ENCODE data around the gene NDE1. TPM values are rescaled to one million over a fixed set of nuclear protein-coding genes. Genes with fewer than 3 reads are reported as not detected.
"Not testable (repeated sequence)": the region's sequence is repeated elsewhere in the genome, so short reads cannot be mapped to it uniquely, and the experiment has no call there.

The NDE1 gene
- total RNA-seq, 4 donors from 2014 or later = 46.1 to 94.9 (median 70.1) TPM

DNA sequence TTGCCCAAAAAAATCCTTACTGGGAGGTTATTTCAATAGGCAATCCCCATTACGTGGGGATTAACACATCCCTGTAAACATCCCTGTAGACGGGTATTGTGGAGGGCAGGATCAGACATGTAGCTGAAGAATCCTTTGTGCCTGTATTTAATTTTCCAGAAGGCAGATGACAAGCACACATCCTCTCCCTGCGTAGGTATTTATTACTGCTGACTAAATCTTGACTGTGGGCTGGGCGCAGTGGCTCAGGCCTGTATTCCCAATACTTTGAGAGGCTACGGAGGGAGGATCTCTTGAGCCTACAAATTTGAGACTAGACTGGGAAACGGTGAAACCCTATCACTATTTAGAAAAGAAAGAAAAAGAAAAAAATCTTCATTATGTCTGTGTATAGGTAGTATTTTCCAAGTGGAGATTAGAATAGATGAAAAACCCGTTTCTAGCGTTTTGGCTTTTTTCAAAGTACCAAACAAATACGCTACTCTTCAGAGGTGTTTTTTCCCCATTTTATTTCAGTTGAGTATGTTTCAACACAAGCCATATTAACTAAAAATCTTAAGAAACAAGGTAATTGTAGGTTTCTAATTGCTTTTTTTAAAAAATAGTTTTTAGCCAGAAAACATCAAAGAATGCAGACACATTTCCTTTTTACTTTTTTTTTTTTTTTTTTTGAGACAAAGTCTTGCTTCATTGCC, 5.6 kb upstream of the NDE1 start:
- no peak for DNase-seq (ENCODE audit: extremely low spot score)
- Histone ChIP-seq H3K27ac (replicated peaks in 1 of 4) (peak overlapping the region in 2 of 4 donors; percentile 97 to 100), H3K4me1 (peaks cover 20 to 37% (median 32%) of the 10 kb centered on the region in 4 donors), H3K9me3 (no peaks in the 10 kb centered on the region), H3K27me3 (peaks cover 0 to 4% (median 0%) of the 10 kb centered on the region in 4 donors), H3K4me3 (no peak overlapping the region), H3K36me3 (peaks cover 0 to 5% (median 0%) of the 10 kb centered on the region in 4 donors)
- TF ChIP-seq, protein P1, sequence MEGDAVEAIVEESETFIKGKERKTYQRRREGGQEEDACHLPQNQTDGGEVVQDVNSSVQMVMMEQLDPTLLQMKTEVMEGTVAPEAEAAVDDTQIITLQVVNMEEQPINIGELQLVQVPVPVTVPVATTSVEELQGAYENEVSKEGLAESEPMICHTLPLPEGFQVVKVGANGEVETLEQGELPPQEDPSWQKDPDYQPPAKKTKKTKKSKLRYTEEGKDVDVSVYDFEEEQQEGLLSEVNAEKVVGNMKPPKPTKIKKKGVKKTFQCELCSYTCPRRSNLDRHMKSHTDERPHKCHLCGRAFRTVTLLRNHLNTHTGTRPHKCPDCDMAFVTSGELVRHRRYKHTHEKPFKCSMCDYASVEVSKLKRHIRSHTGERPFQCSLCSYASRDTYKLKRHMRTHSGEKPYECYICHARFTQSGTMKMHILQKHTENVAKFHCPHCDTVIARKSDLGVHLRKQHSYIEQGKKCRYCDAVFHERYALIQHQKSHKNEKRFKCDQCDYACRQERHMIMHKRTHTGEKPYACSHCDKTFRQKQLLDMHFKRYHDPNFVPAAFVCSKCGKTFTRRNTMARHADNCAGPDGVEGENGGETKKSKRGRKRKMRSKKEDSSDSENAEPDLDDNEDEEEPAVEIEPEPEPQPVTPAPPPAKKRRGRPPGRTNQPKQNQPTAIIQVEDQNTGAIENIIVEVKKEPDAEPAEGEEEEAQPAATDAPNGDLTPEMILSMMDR (IDR thresholded peaks at IDR 0.05) = no peak
- no peak for TF ChIP-seq POLR2A (IDR thresholded peaks at IDR 0.05; ENCODE audit: low read depth)
- TF ChIP-seq POLR2AphosphoS5 (IDR thresholded peaks at IDR 0.05) = no peak
- no peak for TF ChIP-seq EP300 (IDR thresholded peaks at IDR 0.05)
- WGBS = 77% methylated on average over 9 of the region's 9 CpGs
- intact Hi-C loops (cut with DNase I) = no loop called here

DNA sequence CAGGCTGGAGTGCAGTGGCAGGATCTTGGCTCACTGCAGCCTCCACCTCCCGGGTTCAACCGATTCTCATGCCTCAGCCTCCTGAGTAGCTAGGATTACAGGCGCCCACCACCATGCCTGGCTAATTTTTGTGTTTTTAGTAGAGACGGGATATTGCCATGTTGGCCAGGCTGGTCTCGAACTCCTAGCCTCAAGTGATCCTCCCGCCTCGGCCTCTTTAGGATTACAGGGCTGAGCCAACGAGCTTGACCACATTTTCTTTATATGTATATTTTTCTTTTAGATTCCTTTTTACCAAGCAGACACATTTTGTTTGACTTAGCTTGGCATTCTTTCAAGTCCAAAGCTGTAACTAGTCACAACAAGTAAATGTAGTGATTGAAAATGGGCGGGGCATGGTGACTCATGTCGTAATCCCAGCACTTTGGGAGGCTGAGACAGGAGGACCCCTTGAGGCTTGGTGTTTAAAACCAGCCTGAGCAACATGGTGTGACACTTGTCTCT, 5.0 kb upstream of the NDE1 start:
- H3K4me3 ChIP-seq; H3K27me3 ChIP-seq; H3K27ac ChIP-seq (replicated peaks in 1 of 4); H3K9me3 ChIP-seq; intact Hi-C loops (cut with DNase I); DNase-seq (ENCODE audit: extremely low spot score); H3K36me3 ChIP-seq: not testable (repeated sequence)
- H3K4me1 ChIP-seq = peaks cover 24 to 42% (median 36%) of the 10 kb centered on the region in 4 donors
- whole genome bisulfite sequencing = 77% methylated on average over 10 of the region's 10 CpGs

DNA sequence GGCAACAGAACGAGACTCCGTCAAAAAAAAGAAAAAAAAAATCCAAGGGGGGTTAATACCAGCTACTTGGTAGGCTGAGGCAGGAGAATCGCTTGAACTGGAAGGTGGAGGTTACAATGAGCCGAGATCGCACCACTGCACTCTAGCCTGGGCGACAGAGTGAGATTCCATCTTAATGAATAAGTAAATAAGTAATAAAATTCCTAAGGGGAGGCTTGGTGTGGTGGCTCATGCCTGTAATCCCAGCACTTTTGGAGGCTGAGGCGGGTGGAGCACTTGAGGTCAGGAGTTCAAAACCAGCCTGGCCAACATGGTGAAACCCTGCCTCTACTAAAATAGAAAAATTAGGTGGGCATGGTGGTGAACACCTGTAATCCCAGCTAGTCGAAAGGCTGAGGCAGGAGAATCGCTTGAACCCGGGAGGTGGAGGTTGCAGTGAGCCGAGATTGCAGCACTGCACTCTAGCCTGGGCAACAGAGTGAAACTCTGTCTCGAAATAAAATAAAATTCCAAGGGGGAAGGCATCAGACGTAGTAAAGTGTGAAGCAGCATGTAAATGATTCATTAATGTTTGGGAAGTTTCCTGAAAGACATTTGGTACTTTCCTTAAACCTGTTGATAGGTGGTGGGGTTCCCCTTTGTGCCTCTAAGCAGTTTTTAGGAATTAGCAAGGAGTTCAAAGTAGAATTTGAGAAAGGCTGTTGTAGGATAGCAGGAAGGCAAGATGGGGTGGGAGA, 3.3 kb upstream of the NDE1 start:
- intact Hi-C loops (cut with DNase I) = loop anchor here (2.0 kb wide), 1 partner anchor 54 kb away; no protein-coding TSS in a partner anchor
- not testable (repeated sequence) for H3K36me3 ChIP-seq; H3K27me3 ChIP-seq; DNase-seq (ENCODE audit: extremely low spot score); H3K9me3 ChIP-seq; H3K4me3 ChIP-seq; H3K27ac ChIP-seq (replicated peaks in 1 of 4)
- WGBS = 87% methylated on average over 13 of the region's 13 CpGs
- peaks cover 25 to 39% (median 33%) of the 10 kb centered on the region in 4 donors for H3K4me1 ChIP-seq

DNA sequence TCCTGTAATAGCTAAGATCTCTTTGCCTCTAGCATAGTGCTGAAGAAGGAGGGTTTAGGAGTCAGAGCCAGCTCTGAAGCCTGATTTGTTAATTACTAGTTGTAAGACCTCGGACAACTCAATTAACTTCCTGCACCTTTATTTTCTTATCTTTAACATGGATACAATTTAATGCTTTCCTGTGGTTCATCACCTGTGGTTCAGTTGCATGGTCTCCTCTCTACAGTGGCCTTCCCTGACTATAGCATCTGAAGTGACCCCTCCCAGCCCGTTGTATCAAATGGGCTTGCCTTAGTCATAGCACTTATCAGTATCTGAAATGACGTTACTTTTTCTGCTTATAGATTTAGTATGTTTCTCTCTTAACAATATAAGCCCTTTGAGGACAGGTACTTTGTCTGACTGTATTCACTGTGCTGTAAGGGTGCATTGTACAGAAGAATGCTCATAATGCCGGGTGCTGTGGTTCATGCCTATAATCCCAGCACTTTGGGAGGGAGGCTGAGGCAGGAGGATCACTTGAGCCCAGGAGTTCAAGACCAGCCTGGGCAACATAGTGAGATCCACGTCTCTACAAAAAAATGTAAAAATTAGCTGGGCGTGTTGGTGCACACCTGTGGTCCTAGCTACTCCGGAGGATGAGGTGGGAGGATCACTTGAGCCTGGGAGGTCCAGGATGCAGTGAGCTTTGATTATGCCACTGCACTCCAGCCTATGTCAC, 2.6 kb upstream of the NDE1 start:
- no peak overlapping the region for H3K4me3 ChIP-seq
- no peak overlapping the region for H3K27ac ChIP-seq (replicated peaks in 1 of 4)
- 91% methylated on average over 7 of the region's 7 CpGs for WGBS
- TF ChIP-seq EP300 (IDR thresholded peaks at IDR 0.05) (no peak), POLR2AphosphoS5 (IDR thresholded peaks at IDR 0.05) (no peak), POLR2A (IDR thresholded peaks at IDR 0.05; ENCODE audit: low read depth) (no peak)
- TF ChIP-seq, protein P1 (IDR thresholded peaks at IDR 0.05) = no peak
- peaks cover 0 to 4% (median 0%) of the 10 kb centered on the region in 4 donors for H3K27me3 ChIP-seq
- intact Hi-C loops (cut with DNase I) = loop anchor here (2.0 kb wide), 1 partner anchor 53 kb away; no protein-coding TSS in a partner anchor
- peaks cover 27 to 39% (median 35%) of the 10 kb centered on the region in 4 donors for H3K4me1 ChIP-seq
- DNase-seq (ENCODE audit: extremely low spot score) = no peak
- no peaks in the 10 kb centered on the region for H3K9me3 ChIP-seq
- H3K36me3 ChIP-seq = peaks cover 0 to 7% (median 0%) of the 10 kb centered on the region in 4 donors

DNA sequence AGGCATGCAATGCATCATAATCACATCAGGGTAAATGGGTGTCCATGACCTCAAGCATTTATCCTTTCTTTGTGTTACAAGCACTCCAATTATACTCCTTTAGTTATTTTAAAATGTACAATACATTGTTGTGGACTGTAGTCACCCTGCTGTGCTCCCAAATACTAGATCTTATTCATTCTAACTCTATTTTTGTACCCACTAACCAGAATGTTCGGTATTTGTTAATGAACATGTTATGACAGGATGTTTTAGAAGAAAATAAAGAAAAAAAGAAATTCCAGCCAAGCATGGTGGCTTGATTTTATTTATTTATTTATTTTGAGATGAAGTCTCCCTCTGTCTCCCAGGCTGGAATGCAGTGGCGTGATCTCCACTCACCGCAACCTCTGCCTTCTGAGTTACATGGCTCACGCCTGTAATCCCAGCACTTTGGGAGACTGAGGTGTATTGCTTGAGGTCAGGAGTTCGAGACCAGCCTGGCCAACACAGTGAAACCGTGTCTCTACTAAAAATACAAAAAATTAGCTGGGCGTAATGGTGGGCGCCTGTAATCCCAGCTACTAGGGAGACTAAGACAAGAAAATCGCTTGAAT, 1.8 kb upstream of the NDE1 start:
- Histone ChIP-seq H3K27me3 (peaks cover 0 to 4% (median 0%) of the 10 kb centered on the region in 4 donors), H3K36me3 (peaks cover 0 to 7% (median 0%) of the 10 kb centered on the region in 4 donors), H3K9me3 (no peaks in the 10 kb centered on the region), H3K4me1 (peaks cover 30 to 45% (median 43%) of the 10 kb centered on the region in 4 donors), H3K27ac (replicated peaks in 1 of 4) (no peak overlapping the region), H3K4me3 (no peak overlapping the region)
- intact Hi-C loops (cut with DNase I) = no loop called here
- TF ChIP-seq POLR2AphosphoS5 (IDR thresholded peaks at IDR 0.05) (no peak), EP300 (IDR thresholded peaks at IDR 0.05) (no peak), POLR2A (IDR thresholded peaks at IDR 0.05; ENCODE audit: low read depth) (no peak)
- TF ChIP-seq, protein P1 (IDR thresholded peaks at IDR 0.05) = no peak
- no peak for DNase-seq (ENCODE audit: extremely low spot score)
- WGBS = 94% methylated on average over 9 of the region's 9 CpGs

DNA sequence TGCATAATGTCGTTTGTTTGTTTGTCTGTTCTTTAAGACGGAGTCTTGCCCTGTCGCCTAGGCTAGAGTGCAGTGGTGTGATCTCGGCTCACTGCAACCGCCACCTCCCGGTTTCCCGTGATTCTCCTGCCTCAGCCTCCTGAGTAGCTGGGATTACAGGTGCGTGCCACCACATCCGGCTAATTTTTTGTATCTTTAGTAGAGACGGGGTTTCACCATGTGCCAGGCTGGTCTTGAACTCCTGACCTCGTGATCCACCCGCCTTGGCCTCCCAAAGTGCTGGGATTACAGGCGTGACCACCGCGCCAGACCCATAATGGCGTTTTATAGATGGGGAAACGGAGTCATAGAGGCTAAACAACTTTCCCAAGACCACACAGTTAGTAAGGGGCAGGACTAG, 734 bp upstream of the NDE1 start:
- WGBS = 72% methylated on average over 17 of the region's 17 CpGs
- DNase-seq (ENCODE audit: extremely low spot score); H3K27me3 ChIP-seq; H3K36me3 ChIP-seq; H3K9me3 ChIP-seq; intact Hi-C loops (cut with DNase I): not testable (repeated sequence)
- H3K27ac ChIP-seq (replicated peaks in 1 of 4) = peak overlapping the region; percentile 96 to 98 (median 97)
- H3K4me1 ChIP-seq = peaks cover 35 to 48% (median 45%) of the 10 kb centered on the region in 4 donors
- peak overlapping the region; percentile 83 to 96 (median 88) for H3K4me3 ChIP-seq

Data from esophagus muscularis mucosa (tissue), 4 donors.